K562 (cell line): ENCODE results near the gene STON2. TPM values are rescaled to one million over a fixed set of nuclear protein-coding genes. Genes with fewer than 3 reads are reported as not detected.
A peak's percentile ranks its signal among the peaks of the same experiment; 100 is the strongest.

ENCODE experiments used
- HDAC8 ChIP-seq: fragments of 450-650 bp; IDR thresholded peaks from 2 replicates; pipeline ENCODE4 v1.6.1; 2016; ENCODE audit warnings: mild to moderate bottlenecking, missing genetic modification characterization, moderate library complexity, missing compliant biosample characterization
- NFIC ChIP-seq: fragments of 450-650 bp; IDR thresholded peaks from 2 replicates; pipeline ENCODE4 v1.6.1; 2017; ENCODE audit warnings: mild to moderate bottlenecking, inconsistent platforms
- THAP12 ChIP-seq: fragments of 250-450 bp; sonication (Bioruptor Pico); IDR thresholded peaks from 2 replicates; pipeline ENCODE4 v1.9.0; 2021; ENCODE audit warnings: mild to moderate bottlenecking, inconsistent platforms
- ZBTB5 ChIP-seq: fragments of 450-650 bp; IDR thresholded peaks from 2 replicates; pipeline ENCODE4 v1.6.1; 2017; ENCODE audit warnings: antibody characterized with exemption
- ZNF431 ChIP-seq: sonication (generic); formaldehyde crosslinking; IDR thresholded peaks from 2 replicates; pipeline ENCODE4 v1.8.0; 2022; ENCODE audit warnings: mild to moderate bottlenecking, missing genetic modification reagents
- ZNF561 ChIP-seq: fragments of 450-650 bp; formaldehyde crosslinking; conservative IDR thresholded peaks from 2 replicates; pipeline ENCODE4 v1.4.0; 2020; ENCODE audit warnings: mild to moderate bottlenecking, moderate library complexity
- ZZZ3 ChIP-seq: fragments of 450-650 bp; IDR thresholded peaks from 2 replicates; pipeline ENCODE4 v1.6.1; 2016; ENCODE audit warnings: antibody characterized with exemption, mild to moderate bottlenecking, moderate library complexity
- polyA plus RNA-seq, 8 experiments: library from polyadenylated mRNA; depleted of rRNA in 4 of 8; stranded (reverse) in 5 of 8; unstranded in 3 of 8; fragments of >200 nt; fragmentation: Nextera tagmentation in 2 of 8; fragmentation: Illumina TruSeq in 1 of 8; extraction: Ambion mirVana in 2 of 8; extraction: Trizol in 1 of 8; gene quantifications; 2 replicates each; pipeline versions ENCODE4 v1.2.1 to v1.2.3, GENCODE V29; 2011 to 2014; ENCODE audit warnings: inconsistent platforms in 1 of 8, missing spikeins in 1 of 8
- total RNA-seq, 7 experiments: library from RNA; depleted of rRNA in 6 of 7; stranded (reverse); fragments of >200 nt in 6 of 7; fragmentation: Illumina TruSeq in 2 of 7; extraction: Trizol in 2 of 7; gene quantifications; 2 replicates each; pipeline versions ENCODE4 v1.2.1 to v1.2.3, GENCODE V29; 2011 to 2021; ENCODE audit warnings: low replicate concordance in 1 of 7
- TF ChIP-seq, protein P1 (sequence below): fragments of 250-450 bp; sonication (Bioruptor Pico); IDR thresholded peaks from 2 replicates; pipeline ENCODE4 v1.5.0; 2021; ENCODE audit warnings: mild to moderate bottlenecking, moderate library complexity
- TF ChIP-seq, protein P2 (sequence below): fragments of 450-650 bp; IDR thresholded peaks from 2 replicates; pipeline ENCODE4 v1.6.1; 2017; ENCODE audit warnings: mild to moderate bottlenecking, moderate library complexity
- TF ChIP-seq, protein P3 (sequence below), 2 experiments: fragments of 450-650 bp; IDR thresholded peaks; 2 replicates each; pipeline ENCODE4 v1.6.1; 2018; ENCODE audit warnings: mild to moderate bottlenecking in 2 of 2, low read depth in 1 of 2; ENCODE audit not compliant: partially characterized antibody in 2 of 2

STON2 gene
- total and polyA plus RNA-seq, 9 of the 15 experiments (the other 6 are each of a cell fraction or from before 2014, with no cell fraction given), result 7.8 to 99.3 (median 53.5) TPM

- TF ChIP-seq THAP12 (CRISPR knock-in tag) (0 out of 2 replicates have a peak, but pooled peaks have one; percentile 19), ZNF431 (CRISPR knock-in tag) (no peak), NFIC (no peak), HDAC8 (tag) (no peak), ZNF561 (CRISPR knock-in tag) (no peak), ZBTB5 (no peak), ZZZ3 (no peak)
- TF ChIP-seq, protein P1, sequence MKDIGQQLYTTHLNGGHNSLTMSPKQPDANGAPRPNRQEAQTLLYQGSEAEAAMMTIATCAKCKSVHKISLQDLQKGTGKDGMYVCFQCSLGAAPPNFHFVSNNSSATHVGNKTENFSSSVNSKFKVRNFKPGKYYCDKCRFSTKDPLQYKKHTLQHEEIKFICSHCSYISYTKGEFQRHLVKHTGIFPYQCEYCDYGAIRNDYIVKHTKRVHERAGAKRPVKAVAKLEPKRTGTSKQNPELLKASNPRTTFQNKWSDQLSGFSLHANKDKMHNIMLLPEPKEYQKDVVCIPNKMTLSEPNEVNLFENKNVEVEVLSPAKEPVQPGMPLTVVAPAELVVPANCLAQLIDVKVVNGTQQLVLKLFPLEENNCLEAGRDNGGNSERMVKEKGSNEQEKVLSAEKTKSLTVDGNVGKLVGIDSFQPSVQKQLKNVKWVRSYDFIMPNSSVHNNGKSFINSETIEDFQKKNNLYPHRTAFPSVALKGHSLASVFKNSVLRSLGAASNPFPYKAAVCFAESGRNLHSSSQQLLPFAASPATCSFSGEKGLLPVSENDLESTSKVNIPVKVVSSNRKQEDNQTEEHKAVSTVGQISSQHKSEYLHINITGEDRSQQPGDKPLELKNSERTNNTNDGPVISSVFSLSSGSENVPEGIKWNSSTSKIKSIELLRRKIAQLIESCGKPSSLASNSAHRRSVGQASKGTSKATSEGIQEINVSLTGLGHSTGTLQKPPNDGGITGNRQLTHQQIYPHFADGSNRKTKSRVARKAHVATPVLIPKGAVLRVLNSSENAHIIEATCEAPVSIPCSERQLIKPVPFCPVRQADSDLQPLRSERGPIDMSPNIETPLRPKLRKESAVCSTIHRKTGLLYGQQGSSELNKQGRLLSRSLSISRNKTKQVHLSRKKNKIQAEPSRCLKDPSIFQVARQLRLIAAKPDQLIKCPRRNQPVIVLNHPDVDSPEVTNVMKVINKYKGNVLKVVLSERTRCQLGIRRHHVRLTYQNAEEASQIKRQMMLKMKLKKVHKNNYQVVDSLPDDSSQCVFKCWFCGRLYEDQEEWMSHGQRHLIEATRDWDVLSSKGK (CRISPR knock-in tag), result no peak
- TF ChIP-seq, protein P2, sequence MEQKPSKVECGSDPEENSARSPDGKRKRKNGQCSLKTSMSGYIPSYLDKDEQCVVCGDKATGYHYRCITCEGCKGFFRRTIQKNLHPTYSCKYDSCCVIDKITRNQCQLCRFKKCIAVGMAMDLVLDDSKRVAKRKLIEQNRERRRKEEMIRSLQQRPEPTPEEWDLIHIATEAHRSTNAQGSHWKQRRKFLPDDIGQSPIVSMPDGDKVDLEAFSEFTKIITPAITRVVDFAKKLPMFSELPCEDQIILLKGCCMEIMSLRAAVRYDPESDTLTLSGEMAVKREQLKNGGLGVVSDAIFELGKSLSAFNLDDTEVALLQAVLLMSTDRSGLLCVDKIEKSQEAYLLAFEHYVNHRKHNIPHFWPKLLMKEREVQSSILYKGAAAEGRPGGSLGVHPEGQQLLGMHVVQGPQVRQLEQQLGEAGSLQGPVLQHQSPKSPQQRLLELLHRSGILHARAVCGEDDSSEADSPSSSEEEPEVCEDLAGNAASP, result no peak
- TF ChIP-seq, protein P3, sequence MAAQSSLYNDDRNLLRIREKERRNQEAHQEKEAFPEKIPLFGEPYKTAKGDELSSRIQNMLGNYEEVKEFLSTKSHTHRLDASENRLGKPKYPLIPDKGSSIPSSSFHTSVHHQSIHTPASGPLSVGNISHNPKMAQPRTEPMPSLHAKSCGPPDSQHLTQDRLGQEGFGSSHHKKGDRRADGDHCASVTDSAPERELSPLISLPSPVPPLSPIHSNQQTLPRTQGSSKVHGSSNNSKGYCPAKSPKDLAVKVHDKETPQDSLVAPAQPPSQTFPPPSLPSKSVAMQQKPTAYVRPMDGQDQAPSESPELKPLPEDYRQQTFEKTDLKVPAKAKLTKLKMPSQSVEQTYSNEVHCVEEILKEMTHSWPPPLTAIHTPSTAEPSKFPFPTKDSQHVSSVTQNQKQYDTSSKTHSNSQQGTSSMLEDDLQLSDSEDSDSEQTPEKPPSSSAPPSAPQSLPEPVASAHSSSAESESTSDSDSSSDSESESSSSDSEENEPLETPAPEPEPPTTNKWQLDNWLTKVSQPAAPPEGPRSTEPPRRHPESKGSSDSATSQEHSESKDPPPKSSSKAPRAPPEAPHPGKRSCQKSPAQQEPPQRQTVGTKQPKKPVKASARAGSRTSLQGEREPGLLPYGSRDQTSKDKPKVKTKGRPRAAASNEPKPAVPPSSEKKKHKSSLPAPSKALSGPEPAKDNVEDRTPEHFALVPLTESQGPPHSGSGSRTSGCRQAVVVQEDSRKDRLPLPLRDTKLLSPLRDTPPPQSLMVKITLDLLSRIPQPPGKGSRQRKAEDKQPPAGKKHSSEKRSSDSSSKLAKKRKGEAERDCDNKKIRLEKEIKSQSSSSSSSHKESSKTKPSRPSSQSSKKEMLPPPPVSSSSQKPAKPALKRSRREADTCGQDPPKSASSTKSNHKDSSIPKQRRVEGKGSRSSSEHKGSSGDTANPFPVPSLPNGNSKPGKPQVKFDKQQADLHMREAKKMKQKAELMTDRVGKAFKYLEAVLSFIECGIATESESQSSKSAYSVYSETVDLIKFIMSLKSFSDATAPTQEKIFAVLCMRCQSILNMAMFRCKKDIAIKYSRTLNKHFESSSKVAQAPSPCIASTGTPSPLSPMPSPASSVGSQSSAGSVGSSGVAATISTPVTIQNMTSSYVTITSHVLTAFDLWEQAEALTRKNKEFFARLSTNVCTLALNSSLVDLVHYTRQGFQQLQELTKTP (IDR thresholded peaks at IDR 0.05; ENCODE audit: low read depth in 1 of 2, partially characterized antibody in 2 of 2), result peak in 1 of 2 experiments; percentile 18
Measured at GRCh38 chr14:81219210-81219758, 180.8 kb downstream of the STON2 start (continued).
